NK-92 treated with Interleukin-12 subunit alpha and Interleukin-12 subunit beta, amount 100 ng/mL, for 24 hours (cell line): ENCODE measurements around the gene SPATA4.
"Not testable (repeated sequence)": the region's sequence is repeated elsewhere in the genome, so short reads cannot be mapped to it uniquely, and the experiment has no call there.

Source experiments
- DNase-seq: peaks from one replicate; lab custom pipeline; 2025; lab: John Stamatoyannopoulos, UW

Gene SPATA4

DNA sequence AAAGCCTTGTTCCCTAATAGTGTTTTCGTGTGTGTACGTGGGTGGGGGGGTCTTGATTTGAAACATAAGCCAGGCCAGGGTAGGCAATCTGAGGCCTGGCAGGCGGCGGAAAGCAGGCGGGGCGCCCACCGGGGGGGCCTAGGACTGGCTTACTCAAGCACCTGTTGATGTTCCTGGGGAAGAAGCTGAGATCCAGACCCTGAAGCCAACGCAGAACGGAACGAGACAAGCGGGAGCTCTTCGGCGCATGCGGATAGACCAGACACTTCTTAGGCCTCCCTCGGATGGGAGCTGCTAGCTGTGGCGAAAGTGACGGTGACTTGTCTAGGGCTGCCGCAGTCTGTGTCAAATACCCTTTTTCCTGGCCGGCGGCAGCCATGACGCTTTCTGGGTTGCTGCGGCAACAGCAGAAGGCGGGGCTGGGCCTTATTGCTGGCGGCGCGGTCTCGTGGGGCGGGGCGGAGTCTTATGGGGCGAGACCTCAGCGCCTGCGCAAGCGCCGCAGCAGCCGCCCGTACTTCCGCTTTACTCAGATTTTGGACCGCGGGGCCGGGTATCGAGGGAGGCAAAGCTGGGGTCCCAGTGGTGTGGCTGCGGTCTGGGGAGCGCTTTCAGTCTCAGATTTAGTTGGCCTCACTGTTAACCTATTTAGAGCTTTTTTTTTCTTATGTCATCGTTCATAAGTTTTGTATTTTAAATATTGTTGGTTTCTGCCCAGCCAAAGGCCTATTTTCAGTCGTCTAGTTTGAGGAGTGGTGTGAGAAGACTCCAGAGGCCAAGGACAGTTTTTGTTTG, at the start of gene SPATA4:
Gene SPATA4 (minus strand): TSS at position 402 of the 795 bp plus-strand sequence. CDS start 23 bp downstream, at position 379.
- DNase-seq, result peak; percentile 77

DNA sequence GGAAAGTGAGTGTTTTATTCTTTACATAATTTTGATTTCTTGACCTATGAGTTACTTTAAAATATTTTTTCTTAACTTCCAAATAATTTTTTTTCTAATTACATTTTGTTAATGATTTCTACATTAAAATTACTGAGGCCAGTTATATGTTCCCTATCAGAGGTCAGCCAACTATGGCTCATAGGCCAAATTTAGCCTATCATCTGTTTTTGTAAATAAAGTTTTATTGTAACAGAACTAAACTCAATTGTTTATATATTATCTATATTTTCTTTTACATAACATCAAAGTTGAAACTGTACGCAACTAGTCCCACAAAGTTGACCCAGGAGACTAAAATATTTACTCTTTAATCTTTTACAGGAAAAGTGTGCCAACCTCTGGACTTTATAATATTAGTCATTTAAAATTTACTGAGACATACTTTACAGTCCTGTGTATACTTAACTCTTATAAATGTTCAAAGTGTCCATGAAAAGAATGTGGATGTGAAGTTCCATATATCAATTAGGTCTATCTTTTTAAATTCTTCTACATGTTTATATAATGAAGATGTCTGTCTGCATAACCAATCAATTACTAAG, 47.5 kb upstream of the SPATA4 start:
- no peak for DNase-seq

- DNase-seq, result no peak
These were observed 46.3 kb upstream of the SPATA4 start for GRCh38 chr4:176241703-176242102.

DNA sequence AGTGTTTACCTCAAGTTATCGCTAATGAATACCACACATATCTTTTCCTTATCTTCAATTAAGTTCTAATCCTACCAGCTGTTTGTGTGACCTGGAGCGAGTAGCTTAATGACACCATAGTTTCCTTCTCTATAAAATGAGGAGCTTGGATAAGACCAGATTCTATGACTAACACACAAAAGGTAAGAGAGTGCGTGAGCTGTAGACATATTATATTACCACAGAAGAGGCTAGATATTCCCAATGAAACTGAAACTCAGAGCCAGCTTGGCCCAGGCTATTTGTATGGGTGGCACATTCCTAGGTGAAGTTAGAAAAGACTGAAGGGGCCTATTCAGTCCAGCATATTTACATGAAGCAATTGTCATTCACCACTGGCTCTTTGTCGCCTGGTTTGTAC, 43.4 kb upstream of the SPATA4 start:
- no peak for DNase-seq

GRCh38 chr4:176238157-176238610, 42.8 kb upstream of the SPATA4 start:
- DNase-seq, result no peak

GRCh38 chr4:176236946-176237345, 41.6 kb upstream of the SPATA4 start:
- no peak for DNase-seq

- DNase-seq, result no peak
These were observed 35.5 kb upstream of the SPATA4 start for GRCh38 chr4:176230836-176231235.

DNA sequence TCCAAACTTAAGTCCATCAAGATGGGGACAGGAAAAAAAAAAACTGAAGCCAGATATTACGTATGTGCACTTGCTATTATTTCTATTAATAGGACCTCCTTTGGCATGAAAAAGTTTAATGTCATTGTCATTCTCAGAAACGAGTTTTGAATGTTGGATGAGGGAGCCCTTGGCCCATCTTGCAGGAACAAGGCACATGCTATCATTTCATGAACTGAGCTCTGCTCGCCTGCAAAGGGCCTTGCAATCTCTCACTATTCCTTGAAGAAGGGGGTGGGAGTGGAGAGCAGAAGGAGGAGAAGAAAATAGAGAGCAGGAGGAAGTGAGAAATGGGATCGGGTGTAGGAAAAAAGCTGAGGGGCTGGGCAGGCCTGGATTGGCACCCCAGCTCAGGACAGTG, 34.3 kb upstream of the SPATA4 start:
- no peak for DNase-seq

GRCh38 chr4:176226736-176227135, 31.4 kb upstream of the SPATA4 start:
- no peak for DNase-seq

DNA sequence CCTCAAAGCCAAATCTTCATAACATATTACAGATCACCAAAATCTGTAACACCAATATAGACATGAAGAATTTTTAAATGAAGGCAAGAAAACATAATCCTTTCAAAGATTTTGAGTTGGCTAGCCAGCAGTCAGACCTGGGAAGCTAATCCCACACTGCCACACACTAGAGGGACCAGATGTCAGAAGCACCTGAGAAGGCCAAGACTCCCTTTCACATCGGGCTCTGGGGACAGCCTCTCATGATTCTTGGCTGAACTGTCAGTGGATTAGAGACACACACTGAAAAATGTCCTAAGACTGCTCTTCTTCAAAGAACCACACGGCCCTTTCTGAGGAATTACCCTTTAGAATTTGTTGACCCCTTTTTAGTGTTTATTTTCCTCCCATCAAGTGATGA, 28.2 kb upstream of the SPATA4 start:
- no peak for DNase-seq

DNA sequence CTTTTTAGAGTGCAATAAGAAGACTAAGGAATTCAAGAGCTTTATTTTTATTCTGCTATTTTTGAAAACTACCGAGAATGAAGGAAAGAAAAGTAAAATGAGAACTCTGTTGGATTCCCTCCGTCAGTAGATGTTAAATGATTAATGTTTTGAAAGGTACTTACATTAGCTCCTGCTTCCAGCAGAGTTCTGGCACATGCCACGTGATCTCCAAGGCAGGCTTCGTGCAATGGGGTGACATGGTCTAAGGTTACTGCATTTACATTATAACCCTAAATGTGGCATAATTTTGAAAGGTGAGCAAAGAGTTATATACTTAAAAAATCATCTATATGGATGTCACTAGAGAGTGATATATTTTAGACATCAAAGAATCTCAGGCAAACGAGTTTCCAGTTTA, 26.8 kb upstream of the SPATA4 start:
- DNase-seq, result no peak

- no peak for DNase-seq
These were observed 22.1 kb upstream of the SPATA4 start for GRCh38 chr4:176217510-176217909.

- not testable (repeated sequence) for DNase-seq
These were observed 17.0 kb upstream of the SPATA4 start for GRCh38 chr4:176212351-176212750.

DNA sequence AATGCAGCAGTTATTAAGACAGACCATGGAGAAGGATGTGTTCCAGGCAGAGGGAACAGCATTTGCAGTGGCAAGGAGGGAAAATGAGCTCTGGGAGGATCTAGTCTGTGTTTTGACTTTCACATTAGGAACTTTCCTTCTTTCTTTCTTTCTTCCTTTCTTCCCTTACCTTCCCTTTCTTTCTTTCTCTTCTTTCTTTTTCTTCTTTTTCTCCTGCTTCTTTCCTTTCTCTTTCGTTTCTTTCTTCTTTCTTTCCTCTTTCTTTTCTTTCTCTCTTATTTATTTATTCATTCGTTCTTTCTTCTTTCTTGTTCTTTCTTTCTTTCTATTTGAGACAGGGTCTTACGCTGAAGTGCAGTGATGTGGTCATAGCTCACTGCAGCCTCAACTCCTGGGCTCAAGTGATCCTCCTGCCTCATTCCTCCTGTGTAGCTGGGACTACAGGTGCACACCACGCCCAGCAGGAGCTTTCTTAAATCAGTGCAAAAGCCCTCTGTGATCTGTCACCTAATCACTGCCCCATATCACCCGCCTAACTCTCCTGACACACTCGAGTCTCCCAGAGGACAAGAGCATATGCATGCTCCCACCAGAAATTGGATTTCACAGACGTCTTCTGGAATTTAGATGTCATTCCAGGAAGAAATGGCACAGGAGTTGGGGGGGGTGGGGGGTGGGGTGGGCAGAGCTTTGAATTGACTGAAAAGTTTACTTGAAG, 15.4 kb upstream of the SPATA4 start:
- DNase-seq, result no peak

- DNase-seq, result no peak
These were observed 14.7 kb upstream of the SPATA4 start for GRCh38 chr4:176210101-176210500.

DNA sequence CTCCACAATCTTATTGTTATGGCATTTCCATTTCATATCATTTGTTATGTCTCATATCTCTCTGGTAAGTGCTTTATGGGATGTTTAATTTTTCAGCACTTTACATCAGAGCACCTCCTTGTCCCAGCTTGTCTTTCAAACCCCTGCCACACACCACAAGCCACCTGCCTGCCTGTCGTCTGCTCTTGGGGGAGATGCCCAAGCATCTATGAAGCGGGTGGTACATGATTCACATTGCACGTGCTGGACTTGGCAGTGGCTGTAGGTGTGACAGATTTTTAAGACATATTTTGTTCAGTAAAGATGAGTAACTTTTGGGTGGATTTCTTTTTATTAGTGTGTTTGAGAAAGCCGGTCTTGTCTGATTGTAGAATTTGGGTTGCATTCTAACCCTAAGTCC, 14.2 kb upstream of the SPATA4 start:
- no peak for DNase-seq

- no peak for DNase-seq
These were observed 12.5 kb upstream of the SPATA4 start for GRCh38 chr4:176207839-176208238.

DNA sequence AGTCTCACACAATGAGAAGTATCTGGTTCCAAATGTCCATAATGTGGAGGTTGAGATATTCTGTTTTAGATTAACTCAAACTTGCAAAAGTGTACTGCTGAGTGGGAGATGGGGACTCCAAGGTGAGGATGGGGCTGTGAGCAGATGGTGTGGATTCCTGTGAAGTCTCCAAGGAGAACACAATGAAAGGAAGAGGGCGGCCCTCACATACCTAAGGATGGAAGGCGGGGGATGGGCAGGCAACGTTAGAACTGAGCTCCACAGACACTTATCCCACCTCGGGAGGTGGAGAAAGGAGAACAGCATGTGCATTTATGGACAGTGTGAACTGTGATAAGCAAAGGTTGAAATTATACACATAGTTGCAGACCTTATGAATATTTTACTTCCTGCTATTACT, 9.9 kb upstream of the SPATA4 start:
- DNase-seq, result no peak

DNA sequence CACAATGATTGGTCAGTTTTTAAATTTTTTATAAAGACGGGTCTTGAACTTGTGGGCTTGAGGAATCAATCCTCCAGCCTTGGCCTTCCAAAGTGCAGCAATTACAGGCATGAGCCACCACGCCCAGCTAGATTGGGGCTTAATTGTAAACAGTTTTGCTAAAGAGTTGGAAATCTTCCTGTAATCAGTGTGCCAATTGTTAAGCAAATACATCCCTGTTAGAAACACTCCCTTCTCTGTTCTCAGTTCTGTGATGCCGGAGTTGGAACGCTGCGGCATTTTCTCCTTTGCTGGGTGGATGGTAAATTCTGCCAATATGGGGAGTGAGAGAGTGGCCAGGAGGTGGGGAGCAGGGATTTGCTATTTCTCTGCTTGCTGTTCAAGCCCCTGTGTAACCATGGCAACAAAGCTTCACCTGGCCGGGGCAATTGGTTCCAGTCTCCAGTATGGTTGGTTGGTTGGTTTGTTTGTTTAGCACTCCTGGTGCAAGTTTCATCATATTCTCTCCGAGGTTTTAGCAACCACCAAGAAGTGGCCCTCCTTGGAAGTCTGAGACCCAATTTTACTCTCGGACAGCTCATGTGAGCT, 3.0 kb upstream of the SPATA4 start:
- DNase-seq, result no peak

DNA sequence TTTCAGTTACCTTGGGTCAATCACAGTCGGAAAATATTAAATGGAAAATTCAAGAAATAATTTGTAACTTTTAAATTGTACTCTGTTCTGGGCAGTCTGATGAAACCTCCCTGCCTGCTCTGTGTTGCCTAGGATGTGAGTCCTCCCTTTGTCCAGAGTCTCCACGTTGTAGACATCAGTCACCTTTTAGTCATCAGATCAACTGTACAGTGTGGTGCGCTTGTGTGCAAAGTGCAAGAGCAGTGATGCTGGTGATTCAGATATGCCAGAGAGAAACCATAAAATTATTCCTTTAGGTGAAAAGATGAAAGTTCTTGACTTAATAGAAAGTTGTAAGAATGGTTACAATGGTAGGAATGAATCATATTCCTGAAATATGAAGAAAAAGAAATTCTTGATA, 1.4 kb downstream of the SPATA4 start:
- DNase-seq, result peak; percentile 1

DNA sequence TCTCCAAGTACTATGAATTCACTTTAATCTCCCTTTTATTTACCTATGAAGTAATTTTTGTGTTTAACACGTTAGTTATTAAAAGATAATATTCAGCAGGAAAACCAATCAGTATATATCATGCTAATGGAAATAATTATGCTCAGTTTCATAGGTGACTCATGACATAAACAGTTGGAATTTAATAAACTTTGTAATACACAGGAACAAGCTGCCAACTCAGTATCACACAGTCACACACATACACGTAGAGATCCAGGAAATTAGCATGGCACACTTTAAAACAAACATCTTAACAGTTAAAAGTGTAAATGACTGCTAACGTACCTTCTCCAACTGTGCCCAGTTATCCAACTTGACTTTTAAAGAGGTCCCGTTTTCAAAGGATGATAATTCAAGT, 2.3 kb downstream of the SPATA4 start:
- no peak for DNase-seq

GRCh38 chr4:176191974-176192373, 3.4 kb downstream of the SPATA4 start:
- DNase-seq, result no peak
